ENCODE data around the gene GRHL3. TPM values are rescaled to one million over a fixed set of nuclear protein-coding genes. Genes with fewer than 3 reads are reported as not detected.

The GRHL3 gene
- total and polyA plus RNA-seq, 12 donors, result 0.03 TPM; not detected in 11

DNA sequence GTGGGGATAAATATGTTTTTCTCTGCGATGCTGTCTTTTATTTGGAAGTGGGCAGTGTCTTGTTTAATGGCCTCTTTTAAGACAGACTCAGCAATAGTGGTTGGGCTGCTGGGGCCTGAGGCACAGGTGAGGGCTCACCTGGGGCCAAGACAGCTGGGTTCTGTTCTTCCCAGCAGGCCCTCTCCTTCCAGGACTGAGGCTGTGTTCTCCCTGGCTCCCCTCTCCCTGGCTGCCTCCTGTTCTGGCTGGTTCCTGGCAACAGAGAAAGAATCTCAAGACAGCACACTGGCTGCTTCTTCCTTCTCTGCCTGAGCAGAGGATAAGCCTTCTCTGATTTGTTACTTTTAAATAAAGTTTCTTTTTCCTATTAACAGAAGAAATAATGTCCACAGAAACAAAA lies 7.4 kb upstream of the GRHL3 start:
- H3K36me3 ChIP-seq, result no peaks in the 10 kb centered on the region
- H3K9me3 ChIP-seq, result no peaks in the 10 kb centered on the region
- H3K4me1 ChIP-seq, result no peaks in the 10 kb centered on the region
- peaks cover 0 to 38% (median 7%) of the 10 kb centered on the region in 7 donors for H3K27me3 ChIP-seq
- TF ChIP-seq, protein P1, sequence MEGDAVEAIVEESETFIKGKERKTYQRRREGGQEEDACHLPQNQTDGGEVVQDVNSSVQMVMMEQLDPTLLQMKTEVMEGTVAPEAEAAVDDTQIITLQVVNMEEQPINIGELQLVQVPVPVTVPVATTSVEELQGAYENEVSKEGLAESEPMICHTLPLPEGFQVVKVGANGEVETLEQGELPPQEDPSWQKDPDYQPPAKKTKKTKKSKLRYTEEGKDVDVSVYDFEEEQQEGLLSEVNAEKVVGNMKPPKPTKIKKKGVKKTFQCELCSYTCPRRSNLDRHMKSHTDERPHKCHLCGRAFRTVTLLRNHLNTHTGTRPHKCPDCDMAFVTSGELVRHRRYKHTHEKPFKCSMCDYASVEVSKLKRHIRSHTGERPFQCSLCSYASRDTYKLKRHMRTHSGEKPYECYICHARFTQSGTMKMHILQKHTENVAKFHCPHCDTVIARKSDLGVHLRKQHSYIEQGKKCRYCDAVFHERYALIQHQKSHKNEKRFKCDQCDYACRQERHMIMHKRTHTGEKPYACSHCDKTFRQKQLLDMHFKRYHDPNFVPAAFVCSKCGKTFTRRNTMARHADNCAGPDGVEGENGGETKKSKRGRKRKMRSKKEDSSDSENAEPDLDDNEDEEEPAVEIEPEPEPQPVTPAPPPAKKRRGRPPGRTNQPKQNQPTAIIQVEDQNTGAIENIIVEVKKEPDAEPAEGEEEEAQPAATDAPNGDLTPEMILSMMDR (IDR thresholded peaks at IDR 0.05), result no peak
- intact Hi-C loops (cut with DNase I), result no loop called here
- no peak overlapping the region for H3K27ac ChIP-seq
- no peak for DNase-seq
- 84 to 85% methylated on average over 1 of the region's 1 CpG for WGBS, 2 donors
- no peak overlapping the region for H3K4me3 ChIP-seq
- no peak for ATAC-seq

DNA sequence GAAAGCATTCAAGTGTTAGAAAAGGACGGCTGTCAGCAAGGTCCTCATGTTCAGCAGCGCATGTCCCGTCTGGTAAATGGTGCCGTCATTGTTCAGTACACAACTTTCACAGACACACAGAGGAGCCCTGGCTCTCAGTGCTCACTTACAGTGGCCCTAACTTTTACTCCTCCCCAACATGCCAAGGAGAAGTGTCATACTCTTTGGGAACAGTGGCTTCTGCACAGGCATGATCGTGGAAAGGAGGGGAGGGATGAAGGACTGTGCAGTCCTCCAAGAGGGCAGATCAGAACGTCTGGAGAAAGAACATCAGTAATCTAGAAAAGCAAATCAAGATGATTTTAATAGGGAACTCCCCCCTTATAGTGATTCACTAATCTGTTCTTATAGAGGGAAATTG lies 3.8 kb upstream of the GRHL3 start:
- 55 to 60% methylated on average over 6 of the region's 6 CpGs for WGBS, 2 donors
- Histone ChIP-seq H3K4me1 (peaks cover 0 to 21% (median 5%) of the 10 kb centered on the region in 9 donors), H3K9me3 (no peaks in the 10 kb centered on the region), H3K27me3 (peaks cover 0 to 65% (median 39%) of the 10 kb centered on the region in 7 donors), H3K4me3 (no peak overlapping the region), H3K36me3 (no peaks in the 10 kb centered on the region), H3K27ac (no peak overlapping the region)
- TF ChIP-seq, protein P1 (IDR thresholded peaks at IDR 0.05), result no peak
- intact Hi-C loops (cut with DNase I), result no loop called here
- no peak for ATAC-seq
- no peak for DNase-seq

DNA sequence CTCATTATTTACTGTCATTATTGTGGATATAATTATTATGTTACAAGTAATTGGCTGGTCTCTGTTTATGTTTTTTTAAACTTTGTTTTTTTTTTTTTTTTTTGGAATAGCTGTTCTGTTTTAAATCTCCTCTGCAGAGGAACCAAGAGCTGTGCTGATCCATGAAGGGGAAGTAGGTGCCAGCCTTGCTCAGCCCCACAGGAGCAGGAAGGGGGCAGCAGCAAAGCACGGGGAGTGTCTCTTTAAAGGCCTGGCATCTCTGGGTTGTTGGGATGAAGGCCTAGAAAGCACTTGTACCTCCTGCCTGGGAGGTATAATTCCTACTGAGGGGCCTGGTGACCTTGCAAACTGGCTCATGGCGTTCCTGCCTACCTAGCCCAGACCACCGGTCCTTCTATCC lies 2.5 kb upstream of the GRHL3 start:
- Histone ChIP-seq H3K27ac (no peak overlapping the region), H3K27me3 (peaks cover 0 to 74% (median 48%) of the 10 kb centered on the region in 7 donors), H3K9me3 (no peaks in the 10 kb centered on the region), H3K36me3 (no peaks in the 10 kb centered on the region), H3K4me1 (peaks cover 0 to 31% (median 11%) of the 10 kb centered on the region in 9 donors), H3K4me3 (no peak overlapping the region)
- DNase-seq, result no peak
- TF ChIP-seq, protein P1 (IDR thresholded peaks at IDR 0.05), result no peak
- WGBS, 2 donors, result 82% methylated on average over 3 of the region's 3 CpGs
- ATAC-seq, result no peak
- intact Hi-C loops (cut with DNase I), result no loop called here

DNA sequence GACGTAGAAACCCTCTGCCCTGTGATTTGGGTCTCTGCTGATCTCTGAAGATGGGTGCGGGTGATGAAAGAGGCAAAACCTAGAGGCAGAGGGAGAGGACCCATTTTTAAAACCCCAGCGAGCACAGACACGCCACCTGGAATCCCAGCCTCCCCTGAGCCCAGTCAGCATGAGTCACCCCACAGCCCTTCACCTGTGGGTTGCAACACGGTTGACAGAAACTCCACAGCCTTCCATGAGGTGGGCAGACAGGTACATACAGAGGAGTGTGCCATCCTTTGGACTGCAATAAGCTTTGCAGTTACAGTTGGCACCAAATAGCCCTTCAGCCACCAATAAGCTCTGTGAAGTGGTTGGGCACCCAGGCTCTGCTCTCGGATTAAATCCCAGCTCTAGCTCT lies 2.1 kb upstream of the GRHL3 start:
- Histone ChIP-seq H3K36me3 (no peaks in the 10 kb centered on the region), H3K4me1 (peaks cover 0 to 35% (median 15%) of the 10 kb centered on the region in 9 donors), H3K4me3 (no peak overlapping the region), H3K9me3 (no peaks in the 10 kb centered on the region), H3K27ac (no peak overlapping the region), H3K27me3 (peaks cover 0 to 79% (median 52%) of the 10 kb centered on the region in 7 donors)
- ATAC-seq, result no peak
- intact Hi-C loops (cut with DNase I), result no loop called here
- DNase-seq, result no peak
- 86 to 87% methylated on average over 6 of the region's 6 CpGs for WGBS, 2 donors
- TF ChIP-seq, protein P1 (IDR thresholded peaks at IDR 0.05), result no peak

Data from heart right ventricle (tissue), 16 donors.